Activated T-helper 17 cell treated with anti-CD3 and anti-CD28 coated beads, Interleukin-2, amount 50 U/mL, for 72 hours (primary cell): ENCODE measurements around the gene RELA. TPM values are rescaled to one million over a fixed set of nuclear protein-coding genes. Genes with fewer than 3 reads are reported as not detected.
"Not testable (repeated sequence)": the region's sequence is repeated elsewhere in the genome, so short reads cannot be mapped to it uniquely, and the experiment has no call there.

Source experiments
- ATAC-seq: fragments of 150-1000 bp; cut with Tn5 transposase; replicated peaks from 2 replicates; pipeline ENCODE4 v1.10.0; 2021; ENCODE audit warnings: mild to moderate bottlenecking, moderate library complexity
- H3K27ac Mint-ChIP-seq: one replicate; pipeline ENCODE4 v1.8.0; 2022; ENCODE audit warnings: mixed read lengths
- H3K27me3 Mint-ChIP-seq: one replicate; pipeline ENCODE4 v1.8.0; 2022; ENCODE audit warnings: mixed read lengths
- H3K36me3 Mint-ChIP-seq: one replicate; pipeline ENCODE4 v1.8.0; 2022; ENCODE audit warnings: low read depth, mild to moderate bottlenecking, mixed read lengths
- H3K4me1 Mint-ChIP-seq: one replicate; pipeline ENCODE4 v1.8.0; 2022; ENCODE audit warnings: mixed read lengths
- H3K4me3 Mint-ChIP-seq: one replicate; pipeline ENCODE4 v1.8.0; 2022; ENCODE audit warnings: mild to moderate bottlenecking, mixed read lengths
- H3K9me3 Mint-ChIP-seq: one replicate; pipeline ENCODE4 v1.8.0; 2022; ENCODE audit warnings: mixed read lengths
- total RNA-seq, 2 donors: library from RNA; stranded (reverse); gene quantifications; one replicate each; pipeline ENCODE4 v1.2.3, GENCODE V29; 2022

Gene RELA
- total RNA-seq, 2 donors from 2014 or later = 82.5 to 150 TPM

GRCh38 chr11:65695459-65696241, 32.9 kb upstream of the RELA start:
- Mint-ChIP-seq H3K9me3 (no peaks in the 10 kb centered on the region), H3K4me1 (no peaks in the 10 kb centered on the region), H3K36me3 (no peaks in the 10 kb centered on the region), H3K4me3 (no peak overlapping the region), H3K27me3 (no peaks in the 10 kb centered on the region), H3K27ac (no peak overlapping the region)
- no peak for ATAC-seq

GRCh38 chr11:65692367-65692766, 29.7 kb upstream of the RELA start:
- Mint-ChIP-seq H3K9me3 (no peaks in the 10 kb centered on the region), H3K36me3 (no peaks in the 10 kb centered on the region), H3K4me1 (no peaks in the 10 kb centered on the region), H3K27ac (no peak overlapping the region), H3K27me3 (no peaks in the 10 kb centered on the region), H3K4me3 (no peak overlapping the region)
- no peak for ATAC-seq

- H3K36me3 Mint-ChIP-seq, H3K4me1 Mint-ChIP-seq, H3K27me3 Mint-ChIP-seq, H3K4me3 Mint-ChIP-seq, ATAC-seq, H3K27ac Mint-ChIP-seq, H3K9me3 Mint-ChIP-seq: not testable (repeated sequence)
Observed at GRCh38 chr11:65691847-65692246, 29.1 kb upstream of the RELA start.

GRCh38 chr11:65685981-65686380, 23.3 kb upstream of the RELA start:
- no peaks in the 10 kb centered on the region for H3K36me3 Mint-ChIP-seq
- H3K27me3 Mint-ChIP-seq = no peaks in the 10 kb centered on the region
- no peak overlapping the region for H3K27ac Mint-ChIP-seq
- H3K9me3 Mint-ChIP-seq = no peaks in the 10 kb centered on the region
- no peak overlapping the region for H3K4me3 Mint-ChIP-seq
- ATAC-seq = no peak
- no peaks in the 10 kb centered on the region for H3K4me1 Mint-ChIP-seq

- H3K9me3 Mint-ChIP-seq, H3K27ac Mint-ChIP-seq, H3K4me1 Mint-ChIP-seq, H3K4me3 Mint-ChIP-seq, H3K27me3 Mint-ChIP-seq, ATAC-seq, H3K36me3 Mint-ChIP-seq: not testable (repeated sequence)
Observed at GRCh38 chr11:65683480-65683879, 20.8 kb upstream of the RELA start.

- no peaks in the 10 kb centered on the region for H3K36me3 Mint-ChIP-seq
- no peak for ATAC-seq
- no peak overlapping the region for H3K4me3 Mint-ChIP-seq
- H3K4me1 Mint-ChIP-seq = no peaks in the 10 kb centered on the region
- H3K27me3 Mint-ChIP-seq = no peaks in the 10 kb centered on the region
- H3K27ac Mint-ChIP-seq = no peak overlapping the region
- H3K9me3 Mint-ChIP-seq = no peaks in the 10 kb centered on the region
Observed at GRCh38 chr11:65680192-65680743, 17.6 kb upstream of the RELA start.

GRCh38 chr11:65672982-65673381, 10.3 kb upstream of the RELA start:
- no peak for ATAC-seq
- H3K27me3 Mint-ChIP-seq = no peaks in the 10 kb centered on the region
- H3K9me3 Mint-ChIP-seq = no peaks in the 10 kb centered on the region
- no peaks in the 10 kb centered on the region for H3K4me1 Mint-ChIP-seq
- H3K27ac Mint-ChIP-seq = no peak overlapping the region
- H3K36me3 Mint-ChIP-seq = no peaks in the 10 kb centered on the region
- no peak overlapping the region for H3K4me3 Mint-ChIP-seq

- ATAC-seq = peak; percentile 77
- H3K36me3 Mint-ChIP-seq = no peaks in the 10 kb centered on the region
- H3K27me3 Mint-ChIP-seq = no peaks in the 10 kb centered on the region
- no peaks in the 10 kb centered on the region for H3K4me1 Mint-ChIP-seq
- no peak overlapping the region for H3K4me3 Mint-ChIP-seq
- H3K27ac Mint-ChIP-seq = no peak overlapping the region
- no peaks in the 10 kb centered on the region for H3K9me3 Mint-ChIP-seq
Observed at GRCh38 chr11:65672180-65672860, 9.6 kb upstream of the RELA start.

GRCh38 chr11:65663639-65664200, 1.0 kb upstream of the RELA start:
- ATAC-seq = peak; percentile 53
- peaks cover 36% of the 10 kb centered on the region for H3K36me3 Mint-ChIP-seq
- H3K4me3 Mint-ChIP-seq = peak overlapping the region; percentile 90
- no peaks in the 10 kb centered on the region for H3K27me3 Mint-ChIP-seq
- no peaks in the 10 kb centered on the region for H3K9me3 Mint-ChIP-seq
- peak overlapping the region; percentile 95 for H3K27ac Mint-ChIP-seq
- H3K4me1 Mint-ChIP-seq = peaks cover 21% of the 10 kb centered on the region

- Mint-ChIP-seq H3K27me3 (no peaks in the 10 kb centered on the region), H3K4me3 (peak overlapping the region; percentile 81), H3K9me3 (no peaks in the 10 kb centered on the region), H3K36me3 (peaks cover 50% of the 10 kb centered on the region), H3K4me1 (peaks cover 25% of the 10 kb centered on the region), H3K27ac (peak overlapping the region; percentile 83)
- peak; percentile 36 for ATAC-seq
Observed at GRCh38 chr11:65662247-65662798, 393 bp downstream of the RELA start.

- Mint-ChIP-seq H3K36me3 (peaks cover 56% of the 10 kb centered on the region), H3K9me3 (no peaks in the 10 kb centered on the region), H3K27me3 (no peaks in the 10 kb centered on the region), H3K4me1 (peaks cover 28% of the 10 kb centered on the region), H3K4me3 (peak overlapping the region; percentile 81), H3K27ac (peak overlapping the region; percentile 83)
- no peak for ATAC-seq
Observed at GRCh38 chr11:65661599-65662246, 993 bp downstream of the RELA start.

- H3K9me3 Mint-ChIP-seq, ATAC-seq, H3K27me3 Mint-ChIP-seq, H3K27ac Mint-ChIP-seq: not testable (repeated sequence)
- H3K4me3 Mint-ChIP-seq = peak overlapping the region; percentile 81
- H3K36me3 Mint-ChIP-seq = peaks cover 64% of the 10 kb centered on the region
- peaks cover 33% of the 10 kb centered on the region for H3K4me1 Mint-ChIP-seq
Observed at GRCh38 chr11:65660908-65661307, 1.8 kb downstream of the RELA start.

GRCh38 chr11:65660038-65660437, 2.7 kb downstream of the RELA start:
- Mint-ChIP-seq H3K27ac (peak overlapping the region; percentile 79), H3K27me3 (no peaks in the 10 kb centered on the region), H3K4me1 (peaks cover 36% of the 10 kb centered on the region), H3K36me3 (peaks cover 73% of the 10 kb centered on the region), H3K9me3 (no peaks in the 10 kb centered on the region), H3K4me3 (peak overlapping the region; percentile 65)
- ATAC-seq = no peak
